Measurements from ENCODE around the gene RNF224.
A peak's percentile ranks its signal among the peaks of the same experiment; 100 is the strongest.

The RNF224 gene

DNA sequence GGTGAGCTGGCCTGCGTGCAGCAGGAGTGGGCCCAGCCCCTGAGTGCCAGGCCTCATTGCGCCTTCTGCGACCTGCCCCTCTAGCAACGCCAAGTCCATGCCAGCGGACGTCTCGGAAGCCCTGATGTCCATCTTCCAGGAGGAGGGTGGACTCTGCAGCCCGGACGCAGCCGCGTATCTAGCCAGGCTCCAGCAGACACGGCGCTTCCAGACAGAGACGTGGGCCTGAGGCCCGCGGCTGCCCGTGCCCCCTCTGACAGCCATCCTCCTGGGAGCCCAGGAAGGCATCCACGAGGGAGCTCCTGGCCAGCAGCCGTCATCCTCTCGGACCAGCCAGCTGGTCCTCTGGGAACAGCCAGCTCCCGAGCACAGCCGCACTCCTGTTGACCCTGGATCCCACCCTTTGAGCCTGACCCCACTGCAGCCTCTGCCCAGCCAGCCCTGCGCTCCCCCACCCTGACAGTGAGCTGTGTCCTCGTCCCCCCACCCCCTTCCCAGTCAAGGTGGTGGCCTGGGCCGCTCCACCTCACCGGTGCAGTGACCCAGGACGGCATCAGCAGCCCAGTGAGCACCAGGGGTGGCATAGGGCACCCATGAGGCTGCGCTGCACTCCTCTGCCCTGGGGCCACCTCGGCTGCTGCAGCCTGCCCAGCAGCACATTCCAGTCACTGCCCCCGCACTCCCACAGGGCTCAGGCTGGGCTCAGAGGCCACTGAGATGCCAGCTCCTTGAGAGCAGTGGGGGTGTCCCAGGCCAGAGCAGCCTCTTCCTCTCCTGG is 10.9 kb upstream of the RNF224 start:
- DNase-seq, result no peak

DNA sequence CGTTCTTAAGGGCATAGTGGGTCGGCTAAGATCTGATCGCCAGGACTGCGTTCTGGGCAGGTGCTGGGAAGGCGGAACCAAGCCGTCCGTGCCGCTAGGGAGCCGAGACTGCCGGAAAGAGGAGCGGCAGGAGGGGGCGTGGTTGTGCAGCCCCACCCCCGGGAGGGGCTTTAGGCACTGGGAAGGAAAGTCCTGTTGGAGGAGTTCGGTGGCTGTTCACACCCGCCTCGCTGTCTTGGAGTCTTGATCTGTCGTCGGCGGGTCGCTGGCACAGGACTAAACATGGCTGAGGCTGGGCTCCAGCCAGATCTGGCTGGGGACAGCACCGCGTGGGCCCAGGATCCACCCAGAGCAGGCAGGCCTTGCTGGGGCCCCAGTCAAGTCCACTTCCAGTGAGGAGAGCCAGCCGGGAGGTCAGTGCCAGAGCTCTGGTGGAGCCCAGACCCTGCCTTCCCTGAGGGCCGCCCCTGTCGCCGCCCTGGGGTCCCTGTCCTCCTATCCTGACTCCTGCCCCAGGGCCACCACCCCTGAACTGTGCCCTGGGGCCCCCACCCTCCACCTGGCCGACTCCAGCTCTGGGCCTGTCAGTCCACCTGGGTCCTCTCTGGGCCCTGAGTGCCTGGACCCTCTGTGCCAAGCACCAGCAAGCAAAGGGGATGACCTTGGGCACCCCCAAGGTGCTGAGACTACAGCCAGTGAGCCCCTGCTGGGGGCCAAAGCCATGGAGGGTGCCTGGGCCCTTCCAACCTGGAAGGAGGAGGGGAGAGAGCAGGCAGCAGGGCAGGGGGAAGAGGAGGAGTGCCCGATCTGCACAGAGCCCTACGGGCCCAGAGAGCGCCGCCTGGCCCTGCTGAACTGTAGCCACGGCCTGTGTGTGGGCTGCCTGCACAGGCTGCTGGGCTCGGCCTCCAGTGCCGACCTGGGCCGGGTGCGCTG is 9.8 kb upstream of the RNF224 start:
- DNase-seq, result no peak

DNA sequence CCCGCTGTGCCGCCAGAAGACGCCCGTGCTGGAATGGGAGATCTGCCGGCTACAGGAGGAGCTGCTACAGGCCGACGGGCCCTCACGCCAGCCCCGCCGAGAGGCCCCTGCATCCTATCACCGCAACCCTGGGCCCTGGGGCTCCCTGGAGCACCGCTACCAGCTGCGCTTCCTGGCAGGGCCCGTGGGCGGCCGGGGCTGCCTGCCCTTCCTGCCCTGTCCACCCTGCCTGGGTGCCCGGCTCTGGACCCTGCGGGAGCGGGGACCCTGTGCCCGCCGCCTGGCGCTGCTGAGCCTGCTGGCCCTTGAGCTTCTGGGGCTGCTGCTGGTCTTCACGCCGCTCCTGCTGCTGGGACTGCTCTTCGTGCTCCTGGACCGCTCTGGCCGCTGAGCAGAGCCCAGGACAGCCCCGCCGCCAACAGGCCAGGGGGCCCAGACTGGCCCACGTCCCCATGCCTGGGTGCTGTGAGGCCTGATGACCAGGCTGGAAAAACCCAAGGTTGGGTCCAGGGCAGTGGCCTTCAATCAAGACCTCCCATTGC is 9.0 kb upstream of the RNF224 start:
- DNase-seq, result no peak

DNA sequence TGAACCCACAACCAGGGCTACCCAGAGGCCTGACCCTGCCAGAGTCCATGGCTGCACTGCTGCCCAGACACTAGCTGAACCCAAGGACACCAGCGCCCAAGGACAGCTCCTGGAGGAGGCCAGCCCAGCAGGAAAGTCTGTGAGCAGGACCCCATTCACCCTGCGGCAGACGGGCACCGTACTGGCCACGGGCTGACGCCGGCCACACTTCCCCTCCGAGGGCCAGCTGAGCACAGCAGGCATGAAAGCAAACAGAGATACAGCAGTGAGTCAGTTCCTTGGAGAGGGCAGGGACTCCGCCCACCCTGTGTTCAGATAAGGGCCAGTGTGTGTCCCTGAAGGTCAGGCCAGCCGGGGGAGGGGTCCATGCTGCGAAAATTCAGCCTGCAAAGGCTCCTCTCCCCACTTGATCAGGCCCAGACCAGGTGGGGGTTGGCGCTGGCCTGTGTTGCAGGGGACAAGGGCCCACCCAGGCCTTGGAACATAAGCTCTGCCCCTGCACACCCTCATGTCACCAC is 8.5 kb upstream of the RNF224 start:
- no peak for DNase-seq

DNA sequence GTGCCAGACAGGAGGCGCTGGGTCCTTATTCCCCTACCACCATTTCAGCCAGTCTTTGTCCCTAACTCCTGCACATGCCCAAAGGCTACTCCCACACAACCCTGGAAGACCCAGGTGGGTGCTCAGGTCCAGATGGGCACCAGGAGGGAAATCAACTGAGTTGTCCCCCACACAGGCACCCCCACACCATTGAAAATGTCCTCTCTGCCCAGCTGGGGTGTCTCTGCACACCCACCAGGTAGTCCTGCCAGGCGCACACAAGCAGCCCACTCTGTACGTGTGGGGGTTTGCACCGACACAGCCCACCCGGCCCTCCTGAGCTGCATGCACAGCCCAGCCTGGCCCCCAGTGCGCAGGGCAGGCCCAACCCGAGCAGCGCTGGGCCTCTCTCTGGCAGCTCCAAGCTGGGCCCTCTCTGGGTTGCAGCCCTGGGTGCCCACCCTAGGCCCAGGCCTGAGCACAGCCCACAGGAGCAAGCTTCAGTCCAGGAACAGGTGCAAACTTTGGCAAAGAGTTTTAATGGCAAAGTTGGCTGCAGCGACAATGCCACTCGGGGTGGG is 7.5 kb upstream of the RNF224 start:
- DNase-seq, result no peak

DNA sequence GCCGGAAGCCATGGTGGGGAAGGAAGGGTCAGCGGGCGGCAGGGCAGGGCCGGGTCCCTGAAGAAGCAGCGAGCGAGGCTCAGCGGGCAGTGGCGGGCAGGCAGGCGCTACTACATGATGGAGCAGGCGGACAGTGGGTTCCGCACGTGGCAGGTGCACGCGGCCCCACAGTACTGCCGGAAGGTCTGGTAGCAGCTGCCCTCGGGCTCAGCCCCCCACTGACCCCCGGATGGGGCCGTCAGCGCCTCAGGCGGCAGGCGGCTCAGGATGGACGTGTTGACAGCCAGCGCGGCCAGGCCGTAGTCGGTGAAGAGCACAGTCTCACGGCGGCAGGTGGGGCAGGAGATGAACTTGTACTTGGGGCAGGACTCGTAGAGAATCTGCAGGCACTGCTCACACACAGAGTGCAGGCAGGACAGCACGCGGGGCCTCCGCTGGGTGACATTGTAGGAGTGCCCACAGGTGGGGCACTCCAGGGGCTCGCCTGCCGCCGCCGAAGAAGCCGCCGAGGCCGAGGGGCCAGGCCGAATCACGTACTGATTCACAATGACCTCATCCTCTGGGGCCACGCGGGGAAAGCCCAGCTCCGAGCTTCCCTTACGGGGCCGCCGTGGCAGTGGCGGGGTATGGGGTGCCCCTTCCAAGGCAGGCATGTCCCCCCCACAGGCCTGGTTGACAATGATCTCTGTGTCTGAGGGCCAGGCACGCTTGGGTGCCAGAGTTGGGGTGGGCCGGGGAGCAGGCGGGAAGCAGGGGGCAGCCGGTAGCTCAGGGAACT is 6.8 kb upstream of the RNF224 start:
- DNase-seq, result no peak

DNA sequence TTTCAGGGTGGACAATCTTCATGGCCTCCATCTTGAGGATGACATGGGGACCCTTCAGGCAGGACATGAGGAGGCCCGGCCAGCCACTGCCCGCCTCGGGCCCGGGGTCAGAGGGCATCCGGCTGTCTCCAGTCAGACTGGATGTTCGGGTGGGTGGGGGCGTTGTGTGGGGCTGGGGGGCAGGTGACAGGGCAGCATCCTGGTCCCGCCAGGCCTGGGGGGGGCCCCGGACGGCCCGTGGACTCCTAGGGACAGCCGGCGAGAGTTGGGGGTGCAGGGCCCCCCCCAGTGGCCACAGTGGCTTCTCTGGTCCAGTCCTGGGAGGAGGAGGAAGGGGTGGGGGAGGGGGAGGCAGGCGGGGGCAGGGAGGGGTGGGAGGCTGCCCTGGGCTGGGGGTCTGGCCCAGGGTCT is 6.2 kb upstream of the RNF224 start:
- no peak for DNase-seq

DNA sequence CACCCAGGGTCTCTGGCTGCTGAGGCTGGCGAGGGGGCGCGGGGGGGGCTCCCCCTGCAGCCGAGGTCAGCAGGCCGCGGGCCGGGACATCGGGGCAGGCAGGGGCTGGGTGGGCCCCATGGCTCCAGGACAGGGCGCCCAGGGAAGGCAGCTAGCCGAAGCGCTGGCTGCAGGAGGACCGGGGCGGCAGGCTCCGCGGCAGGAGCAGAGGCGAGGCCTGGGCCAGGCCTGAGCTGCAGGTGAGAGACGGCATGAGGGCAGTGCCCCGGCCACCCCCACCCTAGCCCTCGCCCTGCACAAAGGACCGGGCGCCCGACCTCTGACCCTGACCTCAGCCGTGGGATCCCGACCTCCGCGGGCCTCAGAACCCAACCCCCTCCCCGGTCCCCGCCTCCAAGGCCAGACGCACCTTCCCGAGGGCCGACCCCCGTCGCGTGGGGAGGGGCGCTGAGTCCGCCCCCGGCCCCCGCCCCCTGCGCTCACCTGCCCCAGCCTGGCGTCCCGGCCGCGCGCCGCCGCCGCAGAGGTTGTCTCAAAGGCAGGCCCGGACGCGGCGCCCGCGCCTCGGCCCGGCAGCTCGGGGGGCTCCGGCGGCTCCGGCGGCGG is 5.7 kb upstream of the RNF224 start:
- no peak for DNase-seq

DNA sequence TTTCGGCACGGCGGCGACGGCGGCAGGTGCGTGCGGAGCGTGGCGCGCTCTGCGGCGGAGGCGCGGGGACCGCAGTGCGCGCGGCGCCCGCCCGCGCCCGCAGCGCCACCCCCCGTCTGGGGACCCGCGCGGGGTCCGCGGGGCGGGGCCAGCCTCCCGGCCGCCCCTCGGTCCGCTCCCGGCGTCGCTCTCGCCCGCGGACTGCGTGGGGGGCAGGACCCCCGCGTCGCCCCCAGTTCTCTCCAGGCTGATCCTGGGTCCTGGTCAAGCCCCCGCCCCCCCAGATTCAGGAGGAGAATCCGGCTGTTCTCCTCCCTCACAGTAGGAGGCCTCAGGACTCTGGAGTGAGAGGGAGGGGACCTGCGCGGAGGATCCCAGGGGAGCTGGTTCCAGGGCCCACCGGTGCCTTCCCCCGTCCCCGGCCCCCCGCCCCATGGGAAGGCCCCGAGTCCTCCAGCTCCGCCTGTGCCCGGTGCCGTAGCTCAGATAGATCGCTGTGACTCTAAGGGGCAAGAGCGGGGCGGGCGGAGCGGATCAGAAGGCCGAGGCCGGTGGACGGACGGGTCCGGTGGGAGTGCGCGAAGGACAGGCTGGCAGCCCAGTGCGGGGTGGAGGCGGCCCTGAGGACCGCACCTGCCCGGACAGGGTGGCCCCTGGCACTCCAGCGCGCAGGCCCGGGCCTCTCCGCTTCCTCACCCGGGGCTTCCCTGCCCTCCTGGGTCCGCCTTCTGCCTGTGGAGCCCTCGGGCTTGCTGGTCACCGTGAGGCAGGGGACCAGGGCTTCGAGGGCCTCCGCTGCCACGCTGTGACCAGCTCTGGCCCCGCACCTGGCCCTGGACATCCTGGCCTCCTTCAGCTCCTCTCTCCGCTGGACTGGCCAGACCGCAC is 4.9 kb upstream of the RNF224 start, which contains the start of gene RNF208:
TSS of gene RNF208 (minus strand) at position 51 of the 888 bp plus-strand sequence. CDS start 1,028 bp downstream, outside the sequence.
- no peak for DNase-seq

DNA sequence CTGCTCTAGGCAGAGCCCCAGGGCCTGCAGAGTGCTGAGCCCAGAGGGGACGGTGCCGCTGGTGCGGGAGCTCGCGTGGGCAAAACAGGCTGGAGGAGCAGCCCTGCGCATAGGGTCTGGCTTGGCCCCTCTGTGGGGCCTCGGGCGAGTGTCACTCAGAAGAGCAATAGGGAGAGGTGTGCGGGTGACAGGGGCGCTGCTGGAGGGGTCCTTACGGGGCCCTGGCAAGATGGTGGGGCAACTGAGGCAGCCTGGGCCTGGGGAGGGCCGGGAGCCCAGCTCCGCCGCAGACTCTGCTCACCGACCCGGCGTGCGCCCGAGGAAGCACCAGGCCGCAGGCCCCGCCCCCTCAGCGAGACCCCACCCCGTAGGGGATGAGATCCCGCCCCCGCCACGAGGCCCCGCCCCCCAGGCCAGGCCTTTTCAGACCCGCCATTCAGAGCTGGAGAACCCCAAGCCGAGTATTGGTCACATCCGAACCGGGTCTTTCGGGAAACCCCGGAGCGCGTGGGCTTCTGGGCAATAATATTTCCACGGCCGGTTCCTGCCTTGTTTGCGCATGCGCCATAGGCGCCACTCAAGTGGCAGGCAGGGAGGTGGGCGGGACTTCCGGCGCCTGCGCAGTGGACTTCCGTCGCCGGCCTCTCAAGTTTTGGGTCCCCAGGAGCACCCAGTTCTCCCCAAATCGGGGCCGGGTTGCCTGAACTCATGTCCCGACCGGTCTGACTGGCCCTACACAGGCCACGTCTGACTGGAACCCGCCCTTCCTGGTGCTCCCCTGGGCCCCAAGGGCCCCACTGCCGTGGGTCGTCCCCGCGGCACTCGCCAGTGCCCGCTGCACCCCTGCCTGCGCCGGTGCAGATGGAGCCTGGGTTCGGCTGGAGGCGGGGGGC is 4.0 kb upstream of the RNF224 start:
- peak; percentile 99 for DNase-seq

DNA sequence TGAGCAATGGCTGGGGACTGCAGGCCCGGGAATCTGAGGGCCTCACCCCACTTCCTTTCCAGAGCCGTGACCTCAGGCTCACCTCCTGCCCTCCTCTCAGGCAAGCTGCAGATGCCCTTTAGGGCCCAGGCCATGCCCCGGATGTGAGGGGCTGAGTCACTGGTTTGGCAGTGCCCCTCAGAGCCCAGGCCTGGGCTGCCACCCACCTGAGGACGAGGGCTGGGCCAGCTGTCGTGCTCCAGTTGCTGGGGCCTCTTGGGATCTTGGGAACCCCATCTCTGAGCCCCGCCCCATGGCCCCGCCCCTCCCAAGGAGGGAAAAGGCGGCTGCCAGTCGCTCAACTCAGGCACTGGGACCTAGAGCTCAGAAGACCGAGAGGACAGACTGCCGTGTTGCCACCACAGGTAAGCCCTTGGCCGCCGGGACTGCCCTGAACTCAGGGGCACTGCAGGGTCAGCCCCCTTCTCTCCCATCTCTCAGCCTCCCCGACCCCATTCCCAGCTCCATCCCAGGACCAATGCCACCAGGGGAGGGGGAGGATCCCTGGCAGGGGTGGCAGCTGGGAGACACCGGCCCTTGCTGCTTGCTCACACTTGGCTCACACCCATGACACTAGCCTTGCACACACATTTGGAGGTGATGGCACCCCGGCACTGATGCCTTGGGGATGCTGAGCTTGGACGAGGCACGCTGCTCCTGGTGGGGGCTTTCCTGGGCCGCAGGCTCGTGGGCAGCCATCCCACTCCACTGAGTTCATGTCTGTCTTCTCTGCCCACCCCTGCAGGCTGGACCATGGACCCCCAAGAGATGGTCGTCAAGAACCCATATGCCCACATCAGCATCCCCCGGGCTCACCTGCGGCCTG is 2.2 kb upstream of the RNF224 start, which contains the start of gene CYSRT1:
TSS of gene CYSRT1 (plus strand) at position 345 of the 865 bp plus-strand sequence. CDS start at position 793, 448 bp downstream.
- no peak for DNase-seq

DNA sequence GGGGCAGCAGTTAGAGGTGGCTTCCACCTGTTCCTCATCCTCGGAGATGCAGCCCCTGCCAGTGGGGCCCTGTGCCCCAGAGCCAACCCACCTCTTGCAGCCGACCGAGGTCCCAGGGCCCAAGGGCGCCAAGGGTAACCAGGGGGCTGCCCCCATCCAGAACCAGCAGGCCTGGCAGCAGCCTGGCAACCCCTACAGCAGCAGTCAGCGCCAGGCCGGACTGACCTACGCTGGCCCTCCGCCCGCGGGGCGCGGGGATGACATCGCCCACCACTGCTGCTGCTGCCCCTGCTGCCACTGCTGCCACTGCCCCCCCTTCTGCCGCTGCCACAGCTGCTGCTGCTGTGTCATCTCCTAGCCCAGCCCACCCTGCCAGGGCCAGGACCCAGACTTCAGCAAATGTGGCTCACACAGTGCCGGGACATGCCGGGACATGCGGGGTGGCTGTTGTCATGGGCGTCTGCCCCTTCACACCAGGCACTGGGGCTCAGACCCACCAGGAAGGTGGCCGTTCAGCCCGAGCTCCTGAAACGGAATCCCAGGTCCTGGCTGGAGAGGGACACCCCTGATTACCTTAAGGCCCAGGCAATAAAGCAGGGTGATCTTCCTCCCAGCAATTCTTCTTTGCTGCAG is 1.5 kb upstream of the RNF224 start:
- DNase-seq, result no peak

DNA sequence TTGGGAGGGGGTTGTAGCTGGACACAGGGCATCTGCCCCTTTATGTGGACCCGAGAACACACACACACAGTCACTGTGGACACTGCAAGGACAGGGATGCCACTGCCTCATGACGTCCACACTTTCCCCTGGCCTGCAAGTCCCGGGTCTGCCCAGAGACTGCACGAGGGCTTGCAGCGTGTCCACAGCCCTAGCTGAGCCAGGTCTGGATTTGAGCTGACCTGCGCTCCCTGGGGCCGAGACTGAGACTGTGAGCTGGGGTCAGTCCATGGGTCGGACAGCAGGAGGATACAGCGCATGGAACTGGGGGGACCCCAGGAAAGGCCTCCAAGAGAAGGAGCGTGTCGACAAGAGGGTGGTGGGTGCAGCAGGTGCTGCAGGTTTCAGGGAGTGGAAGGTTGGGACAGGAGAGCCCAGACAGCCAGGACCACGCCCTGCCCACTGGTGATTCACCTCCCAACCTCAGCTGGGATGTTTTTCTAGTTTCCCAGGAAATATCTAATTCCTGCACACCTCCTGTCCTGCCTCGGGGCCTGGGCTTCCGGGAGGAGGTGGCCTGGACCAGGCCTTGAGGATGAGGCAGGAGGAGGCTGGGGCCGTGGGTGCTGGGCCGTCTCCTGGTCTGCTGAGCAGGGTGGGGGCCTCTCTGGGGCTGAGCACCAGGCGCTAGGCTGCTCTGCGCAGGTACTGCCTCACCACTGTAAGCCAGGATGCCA is 806 bp upstream of the RNF224 start:
- no peak for DNase-seq

DNA sequence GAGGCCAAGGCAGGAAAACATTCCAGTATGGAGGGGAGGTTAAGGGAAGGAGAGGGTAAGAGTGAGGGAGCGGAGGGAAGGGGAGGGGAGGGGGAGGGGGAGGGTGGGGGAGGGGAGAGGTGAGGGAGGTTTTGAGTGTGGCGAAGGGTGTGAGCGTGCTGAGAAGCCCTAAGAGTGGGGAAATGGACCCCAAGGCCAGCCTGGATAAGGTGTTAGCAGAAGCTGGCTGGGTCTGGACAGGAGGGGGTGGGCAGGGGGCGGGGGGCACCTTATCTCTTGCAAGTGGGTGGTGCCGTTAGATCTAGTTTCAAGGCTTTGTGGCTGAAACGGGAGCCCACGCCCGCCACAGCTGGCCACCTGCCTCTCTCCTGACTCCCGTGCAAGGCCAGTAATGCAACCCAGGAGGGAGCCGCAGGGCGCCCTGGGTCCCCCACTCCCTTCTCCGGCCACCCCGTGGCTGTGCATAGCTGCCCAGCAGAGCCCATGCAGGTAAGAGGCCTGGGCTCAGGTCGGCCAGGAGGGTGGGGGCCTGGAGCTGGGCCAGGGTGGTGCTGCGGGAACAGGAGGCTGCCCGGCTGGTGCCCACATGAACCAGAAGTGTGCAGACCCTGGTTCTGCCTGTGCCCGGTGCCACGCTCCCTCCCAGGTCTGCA is 677 bp downstream of the RNF224 start:
- no peak for DNase-seq

DNA sequence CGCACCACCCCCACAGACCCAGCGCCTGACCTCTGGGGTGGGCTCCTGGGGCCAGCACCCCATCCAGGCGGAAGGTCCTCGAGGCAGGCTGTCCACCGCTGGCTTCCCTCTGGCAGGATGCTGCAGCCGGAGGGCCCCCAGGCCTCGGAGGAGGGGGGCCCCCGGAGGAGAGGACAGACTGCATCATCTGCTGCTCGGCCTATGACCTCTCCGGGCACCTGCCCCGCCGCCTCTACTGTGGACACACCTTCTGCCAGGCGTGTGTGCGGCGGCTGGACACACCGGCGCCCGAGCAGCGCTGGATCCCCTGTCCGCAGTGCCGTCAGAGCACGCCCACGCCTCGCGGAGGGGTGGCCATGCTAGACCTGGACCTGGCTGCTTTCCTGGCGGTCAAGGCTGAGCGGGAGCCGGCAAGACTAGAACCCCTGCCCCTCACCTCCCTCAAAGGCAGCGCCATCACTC is 1.2 kb downstream of the RNF224 start:
- DNase-seq, result no peak

Data from stimulated activated CD8-positive, alpha-beta memory T cell treated with anti-CD3 and anti-CD28 coated beads, Interleukin-4, amount 100 ng/mL, for 48 hours (primary cell).